GM23248 (cell line): Measurements from ENCODE around the gene COL19A1. TPM values are rescaled to one million over a fixed set of nuclear protein-coding genes. Genes with fewer than 3 reads are reported as not detected.
A peak's percentile ranks its signal among the peaks of the same experiment; 100 is the strongest.

Experiments used
- DNase-seq: peaks from one replicate; pipeline ENCODE4 v3.0.0-alpha.2; 2015
- H2AFZ ChIP-seq: fragments of 200-600 bp; sonication (generic); 2 replicates; pipeline ENCODE4 v1.6.1; 2016; ENCODE audit warnings: antibody characterized with exemption
- H3F3A ChIP-seq: fragments of 200-600 bp; sonication (generic); 2 replicates; pipeline ENCODE4 v1.6.1; 2016; ENCODE audit warnings: mild to moderate bottlenecking, antibody characterized with exemption, mixed run types; ENCODE audit not compliant: insufficient read depth
- H3K27ac ChIP-seq: fragments of 200-600 bp; sonication (generic); 2 replicates; pipeline ENCODE4 v1.5.1; 2016; ENCODE audit warnings: mild to moderate bottlenecking
- H3K27me3 ChIP-seq: fragments of 200-600 bp; sonication (generic); replicated peaks from 2 replicates; pipeline ENCODE4 v1.6.1; 2016; ENCODE audit warnings: mild to moderate bottlenecking; ENCODE audit not compliant: insufficient read depth
- H3K36me3 ChIP-seq: fragments of 200-600 bp; sonication (generic); 2 replicates; pipeline ENCODE4 v1.6.1; 2016; ENCODE audit warnings: low read depth, mild to moderate bottlenecking
- H3K4me1 ChIP-seq: fragments of 200-600 bp; sonication (generic); 2 replicates; pipeline ENCODE4 v1.6.1; 2016; ENCODE audit warnings: mild to moderate bottlenecking; ENCODE audit not compliant: insufficient read depth
- H3K4me2 ChIP-seq: fragments of 200-600 bp; sonication (generic); one replicate; pipeline ENCODE4 v1.6.1; 2016; ENCODE audit warnings: mild to moderate bottlenecking; ENCODE audit not compliant: unreplicated experiment
- H3K4me3 ChIP-seq: fragments of 200-600 bp; sonication (generic); 2 replicates; pipeline ENCODE4 v1.5.1; 2016; ENCODE audit warnings: mild to moderate bottlenecking
- H3K79me2 ChIP-seq: fragments of 200-600 bp; sonication (generic); 2 replicates; pipeline ENCODE4 v1.6.1; 2016; ENCODE audit warnings: mild to moderate bottlenecking; ENCODE audit not compliant: insufficient read depth
- H3K9ac ChIP-seq: fragments of 200-600 bp; sonication (generic); 2 replicates; pipeline ENCODE4 v1.6.1; 2016; ENCODE audit warnings: mild to moderate bottlenecking
- H3K9me2 ChIP-seq: fragments of 200-600 bp; sonication (generic); 2 replicates; pipeline ENCODE4 v1.6.1; 2016; ENCODE audit warnings: mixed run types, mild to moderate bottlenecking, moderate library complexity; ENCODE audit not compliant: insufficient read depth
- H3K9me3 ChIP-seq: fragments of 200-600 bp; sonication (generic); one replicate; pipeline ENCODE4 v1.6.1; 2017; ENCODE audit warnings: low read depth
- H4K20me1 ChIP-seq: fragments of 200-600 bp; sonication (generic); 2 replicates; pipeline ENCODE4 v1.6.0; 2016; ENCODE audit not compliant: insufficient read depth
- EZH2 ChIP-seq: fragments of 200-600 bp; sonication (generic); IDR thresholded peaks from 2 replicates; pipeline ENCODE4 v1.6.1; 2018; ENCODE audit warnings: antibody characterized with exemption, mild to moderate bottlenecking; ENCODE audit not compliant: insufficient read depth, poor library complexity, severe bottlenecking
- EZH2phosphoT487 ChIP-seq: fragments of 200-600 bp; sonication (generic); IDR thresholded peaks from 2 replicates; pipeline ENCODE4 v1.6.1; 2018; ENCODE audit warnings: antibody characterized with exemption, moderate library complexity, mild to moderate bottlenecking, low read depth; ENCODE audit not compliant: insufficient read depth
- WGBS, 2 experiments: methylation state at CpG; one replicate each; pipeline ENCODE4 v1.1.6; 2015 to 2017; ENCODE audit warnings: low lambda C conversion rate in 2 of 2, low coverage in 1 of 2; ENCODE audit errors: missing lambda C conversion rate in 2 of 2; 5-methylcytosine and 5-hydroxymethylcytosine counted together
- in situ Hi-C: fragments of 300-500 bp; cut with MboI; formaldehyde crosslinking; loops from 2 replicates; pipeline ENCODE4 v1.15.0; 2020
- polyA plus RNA-seq: library from polyadenylated mRNA; unstranded; fragments of >200 nt; fragmentation: Nextera tagmentation; extraction: Ambion mirVana; gene quantifications from 2 replicates; pipeline ENCODE4 v1.2.1, GENCODE V29; 2016
- total RNA-seq: library from RNA; depleted of rRNA; stranded (reverse); fragments of >200 nt; shearing (Covaris generic); gene quantifications from 2 replicates; pipeline ENCODE4 v1.2.3, GENCODE V29; 2014

Gene COL19A1
- total and polyA plus RNA-seq, 2 experiments from 2014 or later: not detected

DNA sequence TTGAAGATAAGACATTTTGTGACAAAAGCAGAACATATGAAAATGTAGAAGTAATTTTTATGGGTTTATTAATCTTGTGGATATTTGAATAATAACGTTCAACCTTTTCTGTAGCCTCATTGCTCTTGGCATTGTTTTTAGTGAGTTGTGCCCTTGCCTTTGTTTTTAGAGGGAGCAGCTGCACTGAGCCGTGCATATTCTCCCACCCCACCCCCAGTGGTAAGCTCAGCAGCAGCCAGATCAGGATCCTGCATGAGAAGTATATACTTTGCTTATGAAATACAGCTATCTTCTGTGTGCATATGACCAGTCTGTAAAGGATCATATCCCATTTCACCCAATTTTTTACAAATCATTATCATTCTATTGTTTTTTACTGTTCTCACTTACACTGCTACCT, 252.3 kb downstream of the COL19A1 start:
- no peaks in the 10 kb centered on the region for H3K4me1 ChIP-seq
- no peak for DNase-seq
- H2AFZ ChIP-seq: no peak overlapping the region
- H3K9ac ChIP-seq: no peak overlapping the region
- H3K27ac ChIP-seq: no peak overlapping the region
- H3K27me3 ChIP-seq: no peaks in the 10 kb centered on the region
- TF ChIP-seq EZH2: no peak
- TF ChIP-seq EZH2phosphoT487: no peak
- H3K4me2 ChIP-seq: no peak overlapping the region
- H3K36me3 ChIP-seq: no peaks in the 10 kb centered on the region
- no peaks in the 10 kb centered on the region for H3K9me2 ChIP-seq
- H3K9me3 ChIP-seq: no peaks in the 10 kb centered on the region
- no peaks in the 10 kb centered on the region for H4K20me1 ChIP-seq
- H3F3A ChIP-seq: no peaks in the 10 kb centered on the region
- in situ Hi-C loops: no loop called here
- WGBS, 2 experiments: 26 to 32% methylated on average over 2 of the region's 2 CpGs
- H3K4me3 ChIP-seq: no peak overlapping the region
- no peaks in the 10 kb centered on the region for H3K79me2 ChIP-seq

DNA sequence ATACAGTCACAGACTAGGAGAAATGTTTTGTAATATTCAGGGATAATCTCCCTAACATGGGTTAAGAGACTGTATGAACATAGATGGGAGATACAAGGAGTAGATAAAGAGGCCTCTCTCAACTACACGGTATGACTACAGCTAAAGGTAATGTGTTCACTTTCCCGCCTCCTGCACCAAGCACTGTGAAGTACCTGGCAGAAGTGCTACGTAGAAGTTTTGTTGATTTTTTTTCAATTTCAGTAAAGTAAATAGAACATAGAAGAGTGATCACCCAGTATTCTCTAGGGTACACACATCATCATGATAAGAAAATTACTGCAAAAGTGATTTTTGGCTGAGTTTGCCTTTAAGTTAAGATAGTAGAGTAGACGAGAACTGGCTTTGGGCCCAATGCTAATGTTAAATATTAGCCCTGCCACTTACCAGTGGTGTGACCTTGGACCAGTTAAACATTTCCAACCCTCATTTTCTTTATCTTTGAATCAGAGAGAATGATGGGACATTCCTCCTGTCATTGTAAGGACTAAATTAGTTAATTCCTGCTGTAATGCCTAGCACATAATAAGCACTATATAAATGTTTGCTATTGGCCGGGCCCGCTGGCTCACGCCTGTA, 253.0 kb downstream of the COL19A1 start:
- TF ChIP-seq EZH2 (no peak), EZH2phosphoT487 (no peak)
- Histone ChIP-seq H3K4me2 (no peak overlapping the region), H3K4me3 (no peak overlapping the region), H3K9ac (no peak overlapping the region), H3K9me2 (no peaks in the 10 kb centered on the region), H3K79me2 (no peaks in the 10 kb centered on the region), H3K27ac (no peak overlapping the region), H3K4me1 (no peaks in the 10 kb centered on the region), H3K27me3 (no peaks in the 10 kb centered on the region), H4K20me1 (no peaks in the 10 kb centered on the region), H2AFZ (no peak overlapping the region), H3K36me3 (no peaks in the 10 kb centered on the region), H3K9me3 (no peaks in the 10 kb centered on the region), H3F3A (no peaks in the 10 kb centered on the region)
- no peak for DNase-seq
- WGBS, 2 experiments: 75 to 79% methylated on average over 7 of the region's 7 CpGs
- in situ Hi-C loops: no loop called here

DNA sequence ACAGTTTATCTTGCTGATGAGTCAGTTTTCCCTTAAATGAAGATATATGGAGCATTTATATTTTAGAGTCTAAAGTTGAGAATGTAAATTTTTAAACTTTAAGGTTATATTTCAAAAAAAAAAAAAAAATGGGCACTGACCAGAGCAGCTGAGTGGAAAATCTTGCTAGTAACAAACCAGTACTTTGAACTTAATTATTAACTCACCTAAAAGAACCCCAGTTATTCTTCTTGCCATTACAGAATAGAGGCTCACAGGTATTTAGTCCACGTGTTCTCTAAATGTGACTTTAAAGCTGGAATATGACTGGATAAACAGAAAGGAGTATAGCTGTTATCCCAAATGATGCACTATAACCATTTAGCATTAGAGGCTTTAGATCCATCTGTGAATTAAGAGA, 258.1 kb downstream of the COL19A1 start:
- Histone ChIP-seq H3K79me2 (no peaks in the 10 kb centered on the region), H4K20me1 (no peaks in the 10 kb centered on the region), H3K9me2 (no peaks in the 10 kb centered on the region), H3K4me1 (peaks cover 10% of the 10 kb centered on the region), H3K4me3 (no peak overlapping the region), H3F3A (no peaks in the 10 kb centered on the region), H3K9me3 (no peaks in the 10 kb centered on the region), H2AFZ (no peak overlapping the region), H3K4me2 (peak overlapping the region; percentile 16), H3K27me3 (no peaks in the 10 kb centered on the region), H3K36me3 (no peaks in the 10 kb centered on the region), H3K27ac (peak overlapping the region; percentile 44; the same call in 1 of the 2 replicates), H3K9ac (no peak overlapping the region)
- DNase-seq: no peak
- 63 to 66% methylated on average over 1 of the region's 1 CpG for WGBS, 2 experiments
- in situ Hi-C loops: no loop called here
- TF ChIP-seq EZH2 (no peak), EZH2phosphoT487 (no peak)

DNA sequence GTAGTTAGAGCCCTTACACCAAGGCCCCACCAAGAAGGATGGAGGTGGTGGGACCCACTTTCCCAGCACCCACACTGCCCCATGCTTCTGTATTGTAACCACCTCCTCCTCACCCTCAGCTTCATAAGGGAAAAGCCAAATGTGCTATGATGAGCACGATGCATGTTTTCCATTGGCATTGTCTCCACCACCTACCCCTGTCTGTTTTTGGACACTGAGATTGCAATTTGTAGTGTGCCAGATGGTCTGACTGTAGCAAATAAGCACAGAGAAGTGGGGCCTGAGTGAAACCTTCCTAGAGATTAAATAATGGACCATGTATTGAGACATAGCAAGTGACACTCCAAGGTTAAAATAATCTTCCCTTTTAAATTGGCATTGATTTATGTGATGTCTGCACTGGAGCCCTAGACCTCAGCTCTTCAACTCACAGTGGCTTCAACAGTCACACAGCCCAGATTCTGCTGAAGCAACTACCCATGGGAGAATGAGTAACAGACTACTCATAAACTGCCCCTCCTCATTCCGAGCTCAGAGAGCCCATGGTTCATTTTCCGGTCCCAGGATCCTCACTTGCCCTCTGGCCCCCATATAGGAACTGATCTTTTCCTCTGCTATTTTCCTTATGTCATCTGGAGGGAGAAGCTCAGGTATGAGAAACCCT, 258.7 kb downstream of the COL19A1 start:
- Histone ChIP-seq H3K79me2 (no peaks in the 10 kb centered on the region), H3K36me3 (no peaks in the 10 kb centered on the region), H3K9ac (no peak overlapping the region), H3K9me2 (no peaks in the 10 kb centered on the region), H3K4me3 (no peak overlapping the region), H3K4me1 (peaks cover 10% of the 10 kb centered on the region), H4K20me1 (no peaks in the 10 kb centered on the region), H3F3A (no peaks in the 10 kb centered on the region), H3K27me3 (no peaks in the 10 kb centered on the region), H2AFZ (0 out of 2 replicates have a peak overlapping the region, but pooled peaks have one; percentile 44), H3K27ac (peak overlapping the region; percentile 44), H3K4me2 (peak overlapping the region; percentile 16), H3K9me3 (no peaks in the 10 kb centered on the region)
- no peak for TF ChIP-seq EZH2
- no peak for TF ChIP-seq EZH2phosphoT487
- WGBS, 2 experiments: 0 to 3% methylated on average over 3 of the region's 3 CpGs
- in situ Hi-C loops: no loop called here
- peak; percentile 85 for DNase-seq
